Keratinocyte (primary cell): ENCODE data around the gene EGF. TPM values are rescaled to one million over a fixed set of nuclear protein-coding genes. Genes with fewer than 3 reads are reported as not detected.

Experiments used
- DNase-seq: peaks from one replicate; pipeline ENCODE4 v3.0.0-alpha.2; 2011; ENCODE audit warnings: low read depth, missing footprints, low spot score
- FAIRE-seq: peaks from 2 replicates; lab custom pipeline; 2011; peaks lifted over from hg19 to GRCh38; lab: Jason Lieb, UNC
- H2AFZ ChIP-seq: 2 replicates; pipeline ENCODE4 v1.6.0; 2012; ENCODE audit warnings: low read length, control low read depth, inconsistent platforms; ENCODE audit not compliant: control insufficient read depth
- H3K27ac ChIP-seq: 2 replicates; pipeline ENCODE4 v1.5.1; 2011; ENCODE audit warnings: low read length; ENCODE audit not compliant: control insufficient read depth, insufficient read depth
- H3K27me3 ChIP-seq: 3 replicates; pipeline ENCODE4 v1.6.0; 2011; ENCODE audit warnings: low read length; ENCODE audit not compliant: control insufficient read depth, insufficient read depth; ENCODE audit errors: extremely low read depth
- H3K36me3 ChIP-seq, 2 experiments: 2 replicates in 1 of 2; 3 replicates in 1 of 2; pipeline ENCODE4 v1.5.1; 2011; ENCODE audit warnings: low read length in 2 of 2, mild to moderate bottlenecking in 1 of 2; ENCODE audit not compliant: control insufficient read depth in 2 of 2, insufficient read depth in 2 of 2; ENCODE audit errors: extremely low read depth in 1 of 2
- H3K4me1 ChIP-seq: 3 replicates; pipeline ENCODE4 v1.5.1; 2011; ENCODE audit warnings: low read length; ENCODE audit not compliant: control insufficient read depth, insufficient read depth; ENCODE audit errors: extremely low read depth
- H3K4me2 ChIP-seq: 3 replicates; pipeline ENCODE4 v1.6.0; 2011; ENCODE audit warnings: low read depth, low read length; ENCODE audit not compliant: control insufficient read depth, insufficient read depth; ENCODE audit errors: extremely low read depth
- H3K4me3 ChIP-seq, 3 experiments: fragments of 200-600 bp in 1 of 3; sonication (generic) in 1 of 3; 2 replicates in 2 of 3; 3 replicates in 1 of 3; pipeline ENCODE4 v1.5.1; 2011 to 2016; ENCODE audit warnings: low read length in 3 of 3, mild to moderate bottlenecking in 3 of 3, control low read depth in 2 of 3, inconsistent platforms in 1 of 3, low read depth in 1 of 3, mixed read lengths in 1 of 3, mixed run types in 1 of 3, moderate library complexity in 1 of 3; ENCODE audit not compliant: control insufficient read depth in 2 of 3, insufficient read depth in 2 of 3; ENCODE audit errors: extremely low read depth in 1 of 3
- H3K79me2 ChIP-seq: 2 replicates; pipeline ENCODE4 v1.6.0; 2012; ENCODE audit warnings: low read length; ENCODE audit not compliant: control insufficient read depth, insufficient read depth
- H3K9ac ChIP-seq: 3 replicates; pipeline ENCODE4 v1.6.0; 2011; ENCODE audit warnings: low read length; ENCODE audit not compliant: control insufficient read depth, insufficient read depth; ENCODE audit errors: extremely low read depth
- H3K9me1 ChIP-seq: 3 replicates; pipeline ENCODE4 v1.6.0; 2011; ENCODE audit warnings: low read length; ENCODE audit not compliant: control insufficient read depth, insufficient read depth; ENCODE audit errors: extremely low read depth
- H3K9me3 ChIP-seq: 2 replicates; pipeline ENCODE4 v1.5.1; 2012; ENCODE audit warnings: low read depth, low read length; ENCODE audit not compliant: control insufficient read depth
- H4K20me1 ChIP-seq: 3 replicates; pipeline ENCODE4 v1.6.0; 2011; ENCODE audit warnings: low read length; ENCODE audit not compliant: control insufficient read depth, insufficient read depth; ENCODE audit errors: extremely low read depth
- EZH2 ChIP-seq: IDR thresholded peaks from one replicate; pipeline ENCODE4 v1.6.1; 2012; ENCODE audit warnings: inconsistent platforms, mild to moderate bottlenecking, low read length, moderate library complexity
- dilution Hi-C: fragments of 300-500 bp; cut with MboI; formaldehyde crosslinking; loops from one replicate; pipeline ENCODE4 v1.7.0; 2020; ENCODE audit warnings: low sequenced_read_pairs; ENCODE audit not compliant: extremely low pct_ligation_motif_present
- polyA plus RNA-seq, 5 experiments: library from polyadenylated mRNA; depleted of rRNA in 3 of 5; stranded (reverse) in 3 of 5; stranded (forward) in 1 of 5; unstranded in 1 of 5; fragments of >200 nt; gene quantifications; 1 replicate in 1 of 5; 2 replicates in 3 of 5; 3 replicates in 1 of 5; pipeline versions ENCODE4 v1.2.1 to v1.2.3, GENCODE V29; 2011 to 2012; ENCODE audit warnings: missing spikeins in 2 of 5, low read depth in 1 of 5, low replicate concordance in 1 of 5
- TF ChIP-seq, protein P1 (sequence below), 3 experiments: IDR thresholded peaks in 1 of 3; conservative IDR thresholded peaks in 1 of 3; optimal IDR thresholded peaks in 1 of 3; 2 replicates in 2 of 3; 3 replicates in 1 of 3; pipeline versions ENCODE3 to v1.5.1; 2011; ENCODE audit warnings: low read length in 3 of 3, mild to moderate bottlenecking in 3 of 3, moderate library complexity in 2 of 3, control low read depth in 1 of 3, inconsistent platforms in 1 of 3; ENCODE audit not compliant: insufficient read depth in 2 of 3; ENCODE audit errors: extremely low read depth in 1 of 3

Gene EGF
- polyA plus RNA-seq, 1 donor (not counting 4 experiments of a cell fraction or from before 2014, with no cell fraction given), result 1.3 TPM

DNA sequence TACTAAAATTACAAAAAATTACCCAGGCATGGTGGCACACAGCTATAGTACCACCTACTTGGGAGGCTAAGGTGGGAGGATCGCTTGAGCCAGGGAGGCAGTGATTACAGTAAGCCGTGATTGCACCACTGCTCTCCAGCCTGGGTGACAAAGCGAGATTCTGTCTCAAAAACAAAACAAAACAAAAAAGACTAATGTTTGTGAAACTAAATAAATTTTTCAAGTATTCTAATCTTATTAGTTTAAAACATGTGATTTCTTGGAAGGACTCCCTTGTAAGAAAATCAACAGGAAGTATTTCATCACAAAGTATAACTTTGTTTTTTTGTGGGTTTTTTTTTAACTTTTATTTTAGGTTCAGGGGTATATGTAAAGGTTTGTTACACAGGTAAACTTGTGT is 89.6 kb downstream of the EGF start:
- no peaks in the 10 kb centered on the region for H3K9me1 ChIP-seq

GRCh38 chr4:110003401-110004187 is 90.9 kb downstream of the EGF start:
- no peak for DNase-seq

More for the DNA sequence above, 89.6 kb downstream of the EGF start:
- H3K9ac ChIP-seq, result no peak overlapping the region
- TF ChIP-seq, protein P1, sequence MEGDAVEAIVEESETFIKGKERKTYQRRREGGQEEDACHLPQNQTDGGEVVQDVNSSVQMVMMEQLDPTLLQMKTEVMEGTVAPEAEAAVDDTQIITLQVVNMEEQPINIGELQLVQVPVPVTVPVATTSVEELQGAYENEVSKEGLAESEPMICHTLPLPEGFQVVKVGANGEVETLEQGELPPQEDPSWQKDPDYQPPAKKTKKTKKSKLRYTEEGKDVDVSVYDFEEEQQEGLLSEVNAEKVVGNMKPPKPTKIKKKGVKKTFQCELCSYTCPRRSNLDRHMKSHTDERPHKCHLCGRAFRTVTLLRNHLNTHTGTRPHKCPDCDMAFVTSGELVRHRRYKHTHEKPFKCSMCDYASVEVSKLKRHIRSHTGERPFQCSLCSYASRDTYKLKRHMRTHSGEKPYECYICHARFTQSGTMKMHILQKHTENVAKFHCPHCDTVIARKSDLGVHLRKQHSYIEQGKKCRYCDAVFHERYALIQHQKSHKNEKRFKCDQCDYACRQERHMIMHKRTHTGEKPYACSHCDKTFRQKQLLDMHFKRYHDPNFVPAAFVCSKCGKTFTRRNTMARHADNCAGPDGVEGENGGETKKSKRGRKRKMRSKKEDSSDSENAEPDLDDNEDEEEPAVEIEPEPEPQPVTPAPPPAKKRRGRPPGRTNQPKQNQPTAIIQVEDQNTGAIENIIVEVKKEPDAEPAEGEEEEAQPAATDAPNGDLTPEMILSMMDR (optimal IDR thresholded peaks at IDR 0.05 in 1 of 3, IDR thresholded peaks at IDR 0.05 in 1 of 3, conservative IDR thresholded peaks at IDR 0.05 in 1 of 3; ENCODE audit: extremely low read depth in 1 of 3, insufficient read depth in 2 of 3, low read length in 3 of 3), result no peak
- TF ChIP-seq EZH2, result no peak
- H3K4me2 ChIP-seq, result no peak overlapping the region
- FAIRE-seq (no peak), DNase-seq (no peak)
- no peak overlapping the region for H3K27ac ChIP-seq
- no peak overlapping the region for H2AFZ ChIP-seq
- peaks cover 4% of the 10 kb centered on the region for H3K4me1 ChIP-seq
- H3K27me3 ChIP-seq, result no peaks in the 10 kb centered on the region
- no peaks in the 10 kb centered on the region for H3K36me3 ChIP-seq
- H3K9me3 ChIP-seq, result no peaks in the 10 kb centered on the region
- no peaks in the 10 kb centered on the region for H4K20me1 ChIP-seq
- H3K79me2 ChIP-seq, result no peaks in the 10 kb centered on the region
- no peak overlapping the region for H3K4me3 ChIP-seq
- dilution Hi-C loops, result no loop called here

More at GRCh38 chr4:110003401-110004187, 90.9 kb downstream of the EGF start:
- Histone ChIP-seq H3K9ac (no peak overlapping the region), H3K79me2 (no peaks in the 10 kb centered on the region), H3K4me2 (no peak overlapping the region), H3K27me3 (no peaks in the 10 kb centered on the region), H4K20me1 (no peaks in the 10 kb centered on the region), H2AFZ (no peak overlapping the region), H3K9me3 (no peaks in the 10 kb centered on the region), H3K36me3 (no peaks in the 10 kb centered on the region), H3K9me1 (no peaks in the 10 kb centered on the region), H3K4me3 (no peak overlapping the region), H3K4me1 (peaks cover 4% of the 10 kb centered on the region), H3K27ac (no peak overlapping the region)
- FAIRE-seq, result no peak
- dilution Hi-C loops, result no loop called here
- no peak for TF ChIP-seq EZH2
- TF ChIP-seq, protein P1 (optimal IDR thresholded peaks at IDR 0.05 in 1 of 3, IDR thresholded peaks at IDR 0.05 in 1 of 3, conservative IDR thresholded peaks at IDR 0.05 in 1 of 3; ENCODE audit: extremely low read depth in 1 of 3, insufficient read depth in 2 of 3, low read length in 3 of 3), result no peak
